Keratinocyte (primary cell): ENCODE measurements around the gene CPAMD8. TPM values are rescaled to one million over a fixed set of nuclear protein-coding genes. Genes with fewer than 3 reads are reported as not detected.

Source experiments
- DNase-seq: peaks from one replicate; pipeline ENCODE4 v3.0.0-alpha.2; 2011; ENCODE audit warnings: low read depth, missing footprints, low spot score
- FAIRE-seq: peaks from 2 replicates; lab custom pipeline; 2011; peaks lifted over from hg19 to GRCh38; lab: Jason Lieb, UNC
- H2AFZ ChIP-seq: 2 replicates; pipeline ENCODE4 v1.6.0; 2012; ENCODE audit warnings: low read length, control low read depth, inconsistent platforms; ENCODE audit not compliant: control insufficient read depth
- H3K27ac ChIP-seq: 2 replicates; pipeline ENCODE4 v1.5.1; 2011; ENCODE audit warnings: low read length; ENCODE audit not compliant: control insufficient read depth, insufficient read depth
- H3K27me3 ChIP-seq: 3 replicates; pipeline ENCODE4 v1.6.0; 2011; ENCODE audit warnings: low read length; ENCODE audit not compliant: control insufficient read depth, insufficient read depth; ENCODE audit errors: extremely low read depth
- H3K36me3 ChIP-seq, 2 experiments: 2 replicates in 1 of 2; 3 replicates in 1 of 2; pipeline ENCODE4 v1.5.1; 2011; ENCODE audit warnings: low read length in 2 of 2, mild to moderate bottlenecking in 1 of 2; ENCODE audit not compliant: control insufficient read depth in 2 of 2, insufficient read depth in 2 of 2; ENCODE audit errors: extremely low read depth in 1 of 2
- H3K4me1 ChIP-seq: 3 replicates; pipeline ENCODE4 v1.5.1; 2011; ENCODE audit warnings: low read length; ENCODE audit not compliant: control insufficient read depth, insufficient read depth; ENCODE audit errors: extremely low read depth
- H3K4me2 ChIP-seq: 3 replicates; pipeline ENCODE4 v1.6.0; 2011; ENCODE audit warnings: low read depth, low read length; ENCODE audit not compliant: control insufficient read depth, insufficient read depth; ENCODE audit errors: extremely low read depth
- H3K4me3 ChIP-seq, 3 experiments: fragments of 200-600 bp in 1 of 3; sonication (generic) in 1 of 3; 2 replicates in 2 of 3; 3 replicates in 1 of 3; pipeline ENCODE4 v1.5.1; 2011 to 2016; ENCODE audit warnings: low read length in 3 of 3, mild to moderate bottlenecking in 3 of 3, control low read depth in 2 of 3, inconsistent platforms in 1 of 3, low read depth in 1 of 3, mixed read lengths in 1 of 3, mixed run types in 1 of 3, moderate library complexity in 1 of 3; ENCODE audit not compliant: control insufficient read depth in 2 of 3, insufficient read depth in 2 of 3; ENCODE audit errors: extremely low read depth in 1 of 3
- H3K79me2 ChIP-seq: 2 replicates; pipeline ENCODE4 v1.6.0; 2012; ENCODE audit warnings: low read length; ENCODE audit not compliant: control insufficient read depth, insufficient read depth
- H3K9ac ChIP-seq: 3 replicates; pipeline ENCODE4 v1.6.0; 2011; ENCODE audit warnings: low read length; ENCODE audit not compliant: control insufficient read depth, insufficient read depth; ENCODE audit errors: extremely low read depth
- H3K9me1 ChIP-seq: 3 replicates; pipeline ENCODE4 v1.6.0; 2011; ENCODE audit warnings: low read length; ENCODE audit not compliant: control insufficient read depth, insufficient read depth; ENCODE audit errors: extremely low read depth
- H3K9me3 ChIP-seq: 2 replicates; pipeline ENCODE4 v1.5.1; 2012; ENCODE audit warnings: low read depth, low read length; ENCODE audit not compliant: control insufficient read depth
- H4K20me1 ChIP-seq: 3 replicates; pipeline ENCODE4 v1.6.0; 2011; ENCODE audit warnings: low read length; ENCODE audit not compliant: control insufficient read depth, insufficient read depth; ENCODE audit errors: extremely low read depth
- EZH2 ChIP-seq: IDR thresholded peaks from one replicate; pipeline ENCODE4 v1.6.1; 2012; ENCODE audit warnings: inconsistent platforms, mild to moderate bottlenecking, low read length, moderate library complexity
- dilution Hi-C: fragments of 300-500 bp; cut with MboI; formaldehyde crosslinking; loops from one replicate; pipeline ENCODE4 v1.7.0; 2020; ENCODE audit warnings: low sequenced_read_pairs; ENCODE audit not compliant: extremely low pct_ligation_motif_present
- polyA plus RNA-seq, 5 experiments: library from polyadenylated mRNA; depleted of rRNA in 3 of 5; stranded (reverse) in 3 of 5; stranded (forward) in 1 of 5; unstranded in 1 of 5; fragments of >200 nt; gene quantifications; 1 replicate in 1 of 5; 2 replicates in 3 of 5; 3 replicates in 1 of 5; pipeline versions ENCODE4 v1.2.1 to v1.2.3, GENCODE V29; 2011 to 2012; ENCODE audit warnings: missing spikeins in 2 of 5, low read depth in 1 of 5, low replicate concordance in 1 of 5
- TF ChIP-seq, protein P1 (sequence below), 3 experiments: IDR thresholded peaks in 1 of 3; conservative IDR thresholded peaks in 1 of 3; optimal IDR thresholded peaks in 1 of 3; 2 replicates in 2 of 3; 3 replicates in 1 of 3; pipeline versions ENCODE3 to v1.5.1; 2011; ENCODE audit warnings: low read length in 3 of 3, mild to moderate bottlenecking in 3 of 3, moderate library complexity in 2 of 3, control low read depth in 1 of 3, inconsistent platforms in 1 of 3; ENCODE audit not compliant: insufficient read depth in 2 of 3; ENCODE audit errors: extremely low read depth in 1 of 3

CPAMD8 gene
- polyA plus RNA-seq, 1 donor (not counting 4 experiments of a cell fraction or from before 2014, with no cell fraction given), result 0.38 TPM

DNA sequence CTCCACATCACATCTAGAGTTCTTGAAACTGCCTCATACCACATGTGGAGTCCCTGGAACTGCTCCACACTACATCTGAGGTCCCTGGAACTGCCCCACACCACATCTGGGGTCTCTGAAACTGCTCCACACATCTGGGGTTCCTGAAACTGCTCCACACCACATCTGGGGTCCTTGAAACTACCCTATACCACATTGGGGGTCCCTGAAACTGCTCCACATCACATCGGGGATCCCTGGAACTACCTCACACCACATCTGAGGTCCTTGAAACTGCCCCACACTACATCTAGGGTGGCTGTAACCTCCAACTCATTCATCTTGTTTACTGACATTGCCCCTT lies 104.0 kb downstream of the CPAMD8 start:
- no peak for TF ChIP-seq EZH2
- TF ChIP-seq, protein P1, sequence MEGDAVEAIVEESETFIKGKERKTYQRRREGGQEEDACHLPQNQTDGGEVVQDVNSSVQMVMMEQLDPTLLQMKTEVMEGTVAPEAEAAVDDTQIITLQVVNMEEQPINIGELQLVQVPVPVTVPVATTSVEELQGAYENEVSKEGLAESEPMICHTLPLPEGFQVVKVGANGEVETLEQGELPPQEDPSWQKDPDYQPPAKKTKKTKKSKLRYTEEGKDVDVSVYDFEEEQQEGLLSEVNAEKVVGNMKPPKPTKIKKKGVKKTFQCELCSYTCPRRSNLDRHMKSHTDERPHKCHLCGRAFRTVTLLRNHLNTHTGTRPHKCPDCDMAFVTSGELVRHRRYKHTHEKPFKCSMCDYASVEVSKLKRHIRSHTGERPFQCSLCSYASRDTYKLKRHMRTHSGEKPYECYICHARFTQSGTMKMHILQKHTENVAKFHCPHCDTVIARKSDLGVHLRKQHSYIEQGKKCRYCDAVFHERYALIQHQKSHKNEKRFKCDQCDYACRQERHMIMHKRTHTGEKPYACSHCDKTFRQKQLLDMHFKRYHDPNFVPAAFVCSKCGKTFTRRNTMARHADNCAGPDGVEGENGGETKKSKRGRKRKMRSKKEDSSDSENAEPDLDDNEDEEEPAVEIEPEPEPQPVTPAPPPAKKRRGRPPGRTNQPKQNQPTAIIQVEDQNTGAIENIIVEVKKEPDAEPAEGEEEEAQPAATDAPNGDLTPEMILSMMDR (optimal IDR thresholded peaks at IDR 0.05 in 1 of 3, IDR thresholded peaks at IDR 0.05 in 1 of 3, conservative IDR thresholded peaks at IDR 0.05 in 1 of 3; ENCODE audit: extremely low read depth in 1 of 3, insufficient read depth in 2 of 3, low read length in 3 of 3), result no peak
- Histone ChIP-seq H3K9ac (no peak overlapping the region), H3K9me1 (peaks cover 4% of the 10 kb centered on the region), H3K9me3 (peaks cover 2% of the 10 kb centered on the region), H3K4me2 (no peak overlapping the region), H3K36me3 (no peaks in the 10 kb centered on the region), H3K4me1 (peaks cover 9% of the 10 kb centered on the region), H3K79me2 (no peaks in the 10 kb centered on the region), H4K20me1 (no peaks in the 10 kb centered on the region), H3K27me3 (no peaks in the 10 kb centered on the region), H2AFZ (no peak overlapping the region), H3K4me3 (no peak overlapping the region), H3K27ac (no peak overlapping the region)
- DNase-seq (no peak), FAIRE-seq (no peak)
- dilution Hi-C loops, result no loop called here

GRCh38 chr19:16921766-16922591 lies 104.6 kb downstream of the CPAMD8 start:
- H3K4me3 ChIP-seq, result no peak overlapping the region
- DNase-seq (no peak), FAIRE-seq (no peak)
- peaks cover 9% of the 10 kb centered on the region for H3K4me1 ChIP-seq
- peaks cover 4% of the 10 kb centered on the region for H3K9me1 ChIP-seq
- H3K27me3 ChIP-seq, result no peaks in the 10 kb centered on the region
- H2AFZ ChIP-seq, result peak overlapping the region; percentile 80
- H3K36me3 ChIP-seq, result no peaks in the 10 kb centered on the region
- H3K9ac ChIP-seq, result no peak overlapping the region
- H4K20me1 ChIP-seq, result no peaks in the 10 kb centered on the region
- H3K4me2 ChIP-seq, result peak overlapping the region; percentile 84
- H3K9me3 ChIP-seq, result peaks cover 2% of the 10 kb centered on the region
- no peak for TF ChIP-seq EZH2
- TF ChIP-seq, protein P1 (optimal IDR thresholded peaks at IDR 0.05 in 1 of 3, IDR thresholded peaks at IDR 0.05 in 1 of 3, conservative IDR thresholded peaks at IDR 0.05 in 1 of 3; ENCODE audit: extremely low read depth in 1 of 3, insufficient read depth in 2 of 3, low read length in 3 of 3), result no peak
- no peak overlapping the region for H3K27ac ChIP-seq
- H3K79me2 ChIP-seq, result no peaks in the 10 kb centered on the region
- dilution Hi-C loops, result no loop called here
